ENCODE results near the gene L3HYPDH.

L3HYPDH gene

DNA sequence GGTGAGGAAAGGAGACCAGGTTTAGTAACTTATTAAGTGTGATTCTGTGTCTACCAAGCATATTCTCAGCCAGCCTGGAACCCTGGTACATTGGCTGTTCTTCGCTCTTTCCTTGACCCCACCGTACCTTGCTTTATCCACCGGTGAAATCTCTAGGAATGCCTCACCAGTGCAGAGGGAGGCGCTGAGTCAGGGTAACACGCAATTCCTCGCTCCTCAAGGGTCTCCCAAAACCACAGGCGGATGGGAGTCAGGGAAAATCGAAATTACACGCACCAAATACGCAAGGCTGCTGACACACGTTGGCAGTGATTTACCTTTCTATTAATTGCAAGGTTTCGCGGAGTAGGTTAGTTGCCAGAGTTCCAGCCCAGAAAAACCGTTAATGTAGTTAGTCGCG, 845 bp downstream of the L3HYPDH start:
- Histone ChIP-seq H3K9me2 (replicated peaks; ENCODE audit: control insufficient read depth, low read length) (no peaks in the 10 kb centered on the region), H3K79me2 (ENCODE audit: control insufficient read depth, low read length) (peaks cover 59% of the 10 kb centered on the region), H4K20me1 (ENCODE audit: control insufficient read depth, insufficient read depth, low read depth, low read length) (no peaks in the 10 kb centered on the region), H3K4me1 (ENCODE audit: control insufficient read depth, low read length) (peaks cover 45% of the 10 kb centered on the region), H3K27me3 (ENCODE audit: control insufficient read depth, low read length) (no peaks in the 10 kb centered on the region), H3K4me3 (ENCODE audit: low read length) (peak overlapping the region; percentile 83), H3K27ac (ENCODE audit: low read depth, low read length) (no peak overlapping the region), H3K9me3 (ENCODE audit: control insufficient read depth, insufficient read depth, low read length) (no peaks in the 10 kb centered on the region), H3F3A (ENCODE audit: control insufficient read depth, insufficient read depth) (no peaks in the 10 kb centered on the region), H3K4me2 (ENCODE audit: low read length) (peak overlapping the region; percentile 79), H3K36me3 (ENCODE audit: control insufficient read depth, low read length) (peaks cover 31% of the 10 kb centered on the region)
- no peak for TF ChIP-seq EZH2phosphoT487 (IDR thresholded peaks at IDR 0.05; ENCODE audit: borderline replicate concordance, low read length)
- TF ChIP-seq, protein P1, sequence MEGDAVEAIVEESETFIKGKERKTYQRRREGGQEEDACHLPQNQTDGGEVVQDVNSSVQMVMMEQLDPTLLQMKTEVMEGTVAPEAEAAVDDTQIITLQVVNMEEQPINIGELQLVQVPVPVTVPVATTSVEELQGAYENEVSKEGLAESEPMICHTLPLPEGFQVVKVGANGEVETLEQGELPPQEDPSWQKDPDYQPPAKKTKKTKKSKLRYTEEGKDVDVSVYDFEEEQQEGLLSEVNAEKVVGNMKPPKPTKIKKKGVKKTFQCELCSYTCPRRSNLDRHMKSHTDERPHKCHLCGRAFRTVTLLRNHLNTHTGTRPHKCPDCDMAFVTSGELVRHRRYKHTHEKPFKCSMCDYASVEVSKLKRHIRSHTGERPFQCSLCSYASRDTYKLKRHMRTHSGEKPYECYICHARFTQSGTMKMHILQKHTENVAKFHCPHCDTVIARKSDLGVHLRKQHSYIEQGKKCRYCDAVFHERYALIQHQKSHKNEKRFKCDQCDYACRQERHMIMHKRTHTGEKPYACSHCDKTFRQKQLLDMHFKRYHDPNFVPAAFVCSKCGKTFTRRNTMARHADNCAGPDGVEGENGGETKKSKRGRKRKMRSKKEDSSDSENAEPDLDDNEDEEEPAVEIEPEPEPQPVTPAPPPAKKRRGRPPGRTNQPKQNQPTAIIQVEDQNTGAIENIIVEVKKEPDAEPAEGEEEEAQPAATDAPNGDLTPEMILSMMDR (IDR thresholded peaks at IDR 0.05; ENCODE audit: low read depth, low read length, poor library complexity, severe bottlenecking) = no peak

DNA sequence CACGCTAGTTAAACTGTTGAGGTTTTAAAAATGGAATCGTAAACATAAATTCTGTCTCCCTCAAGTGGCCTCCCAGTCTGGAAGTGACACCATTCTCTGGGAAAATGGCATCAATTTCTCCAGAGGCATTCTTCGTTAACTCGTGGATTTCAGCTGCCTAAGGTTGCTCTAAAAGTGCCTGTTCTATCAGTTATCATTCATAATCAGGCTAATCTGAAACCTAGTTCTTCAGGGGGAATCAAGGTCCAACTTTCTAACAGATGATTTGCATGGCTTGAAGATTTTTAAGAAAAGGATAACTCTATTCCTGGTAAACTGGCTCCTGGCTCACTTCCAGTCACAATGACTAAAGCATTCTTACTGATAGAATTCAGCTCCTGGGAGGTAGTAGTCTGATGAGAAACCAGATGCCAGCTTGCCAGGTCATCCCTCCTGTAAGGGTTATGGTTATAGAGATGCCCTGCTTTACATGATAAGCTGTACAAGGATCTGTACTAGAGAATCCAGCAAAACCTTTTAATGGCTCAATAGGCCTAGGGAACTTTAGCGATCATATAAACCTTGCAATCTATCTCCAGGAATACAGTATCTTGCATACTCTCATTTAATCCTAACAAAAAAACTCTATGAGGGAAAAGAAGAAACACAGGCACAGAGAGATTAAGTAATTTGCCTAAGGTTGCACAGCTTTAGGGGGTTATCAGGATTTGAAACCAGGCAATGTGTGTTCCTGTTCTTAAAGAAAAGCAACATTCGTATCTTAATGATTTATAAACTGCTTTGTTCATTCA, 1.5 kb downstream of the L3HYPDH start:
- Histone ChIP-seq H3F3A (ENCODE audit: control insufficient read depth, insufficient read depth) (no peaks in the 10 kb centered on the region), H4K20me1 (ENCODE audit: control insufficient read depth, insufficient read depth, low read depth, low read length) (no peaks in the 10 kb centered on the region), H3K4me1 (ENCODE audit: control insufficient read depth, low read length) (peaks cover 45% of the 10 kb centered on the region), H3K27me3 (ENCODE audit: control insufficient read depth, low read length) (no peaks in the 10 kb centered on the region), H3K4me2 (ENCODE audit: low read length) (peak overlapping the region; percentile 79), H3K4me3 (ENCODE audit: low read length) (peak overlapping the region; percentile 83), H3K27ac (ENCODE audit: low read depth, low read length) (no peak overlapping the region), H3K36me3 (ENCODE audit: control insufficient read depth, low read length) (peaks cover 28% of the 10 kb centered on the region), H3K9me2 (replicated peaks; ENCODE audit: control insufficient read depth, low read length) (no peaks in the 10 kb centered on the region), H3K79me2 (ENCODE audit: control insufficient read depth, low read length) (peaks cover 59% of the 10 kb centered on the region), H3K9me3 (ENCODE audit: control insufficient read depth, insufficient read depth, low read length) (no peaks in the 10 kb centered on the region)
- TF ChIP-seq, protein P1 (IDR thresholded peaks at IDR 0.05; ENCODE audit: low read depth, low read length, poor library complexity, severe bottlenecking) = no peak
- no peak for TF ChIP-seq EZH2phosphoT487 (IDR thresholded peaks at IDR 0.05; ENCODE audit: borderline replicate concordance, low read length)

DNA sequence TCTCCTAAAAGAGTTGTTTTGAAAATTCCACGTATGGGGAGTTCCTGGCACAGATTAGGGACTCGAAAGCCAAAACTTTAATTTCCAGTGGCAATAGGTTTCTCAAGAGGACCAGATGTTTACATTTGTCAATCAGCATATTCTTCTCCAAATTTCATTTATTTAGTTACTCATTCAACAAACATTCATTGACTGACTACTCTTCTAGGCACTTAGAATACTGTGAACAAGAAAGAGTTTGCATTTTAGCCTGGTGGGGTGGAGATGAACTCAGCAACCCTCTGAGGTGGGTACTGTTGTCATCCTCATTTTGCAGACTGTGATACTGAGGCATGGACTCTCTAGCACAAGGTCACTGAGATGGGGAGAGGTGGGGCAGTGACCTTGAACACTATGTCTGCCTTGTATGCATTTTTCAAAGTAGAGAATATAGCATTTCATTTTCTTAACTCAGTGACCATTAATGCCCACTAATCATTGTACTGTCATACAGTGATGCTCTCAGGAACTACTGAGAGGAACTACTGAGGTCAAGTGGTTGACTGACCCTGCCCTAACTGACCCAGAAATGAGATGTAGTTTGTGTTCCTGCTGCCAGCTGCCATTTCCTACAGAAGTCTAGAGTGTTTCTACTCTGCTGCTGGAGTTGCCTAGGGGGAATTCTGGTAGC, 2.2 kb downstream of the L3HYPDH start:
- Histone ChIP-seq H3K36me3 (ENCODE audit: control insufficient read depth, low read length) (peaks cover 26% of the 10 kb centered on the region), H4K20me1 (ENCODE audit: control insufficient read depth, insufficient read depth, low read depth, low read length) (no peaks in the 10 kb centered on the region), H3K4me2 (ENCODE audit: low read length) (peak overlapping the region; percentile 79), H3K27me3 (ENCODE audit: control insufficient read depth, low read length) (no peaks in the 10 kb centered on the region), H3F3A (ENCODE audit: control insufficient read depth, insufficient read depth) (no peaks in the 10 kb centered on the region), H3K27ac (ENCODE audit: low read depth, low read length) (no peak overlapping the region), H3K4me3 (ENCODE audit: low read length) (peak overlapping the region; percentile 83), H3K9me2 (replicated peaks; ENCODE audit: control insufficient read depth, low read length) (no peaks in the 10 kb centered on the region), H3K4me1 (ENCODE audit: control insufficient read depth, low read length) (peaks cover 45% of the 10 kb centered on the region), H3K79me2 (ENCODE audit: control insufficient read depth, low read length) (peaks cover 57% of the 10 kb centered on the region), H3K9me3 (ENCODE audit: control insufficient read depth, insufficient read depth, low read length) (no peaks in the 10 kb centered on the region)
- TF ChIP-seq EZH2phosphoT487 (IDR thresholded peaks at IDR 0.05; ENCODE audit: borderline replicate concordance, low read length) = no peak
- TF ChIP-seq, protein P1 (IDR thresholded peaks at IDR 0.05; ENCODE audit: low read depth, low read length, poor library complexity, severe bottlenecking) = no peak
